MCF 10A (cell line): ENCODE results near the gene CDH1. TPM values are rescaled to one million over a fixed set of nuclear protein-coding genes. Genes with fewer than 3 reads are reported as not detected.

Experiments used
- BruUV-seq: library from RNA; stranded (reverse); fragments of 400-500 nt; replicated peaks from 2 replicates; lab custom pipeline; 2021; lab: Mats Ljungman, UMichigan
- CTCF ChIA-PET: fragments of 300-600 bp; sonication (Branson Sonifier 250); formaldehyde crosslinking; extraction: SDS; loops from one replicate; lab custom pipeline; 2021; ENCODE audit warnings: antibody characterized with exemption, inconsistent platforms; lab: Yijun Ruan, JAX
- POLR2A ChIA-PET: fragments of 300-600, 350-650 bp; sonication (Branson Sonifier 250); formaldehyde crosslinking; extraction: SDS; loops from one replicate; lab custom pipeline; 2020; ENCODE audit warnings: antibody characterized with exemption, inconsistent platforms; lab: Yijun Ruan, JAX
- DNase-seq: peaks from one replicate; pipeline ENCODE4 v3.0.0-alpha.2; 2018; ENCODE audit not compliant: unreplicated experiment
- H3K27ac Mint-ChIP-seq: one replicate; pipeline ENCODE4 v1.8.0; 2022; ENCODE audit warnings: mild to moderate bottlenecking, low read depth, mixed read lengths; ENCODE audit not compliant: unreplicated experiment
- H3K27me3 Mint-ChIP-seq: one replicate; pipeline ENCODE4 v1.8.0; 2022; ENCODE audit warnings: mixed read lengths; ENCODE audit not compliant: insufficient read depth, unreplicated experiment
- H3K36me3 Mint-ChIP-seq: one replicate; pipeline ENCODE4 v1.8.0; 2022; ENCODE audit warnings: mild to moderate bottlenecking, moderate library complexity, mixed read lengths; ENCODE audit not compliant: insufficient read depth, unreplicated experiment
- H3K4me1 Mint-ChIP-seq: one replicate; pipeline ENCODE4 v1.8.0; 2022; ENCODE audit warnings: mixed read lengths; ENCODE audit not compliant: insufficient read depth, unreplicated experiment
- H3K4me3 Mint-ChIP-seq: one replicate; pipeline ENCODE4 v1.8.0; 2022; ENCODE audit warnings: mild to moderate bottlenecking, moderate library complexity, mixed read lengths; ENCODE audit not compliant: unreplicated experiment
- H3K9me3 Mint-ChIP-seq: one replicate; pipeline ENCODE4 v1.8.0; 2022; ENCODE audit warnings: mixed read lengths; ENCODE audit not compliant: unreplicated experiment
- intact Hi-C: fragments of 100-400 bp; cut with micrococcal nuclease; formaldehyde crosslinking; loops from 2 replicates; pipeline ENCODE4 v1.14.1; 2022
- total RNA-seq: library from RNA; stranded (reverse); gene quantifications from 2 replicates; pipeline ENCODE4 v1.2.3, GENCODE V29; 2022
- TF ChIP-seq, protein P1 (sequence below): fragments of 200-600 bp; IDR thresholded peaks from one replicate; pipeline ENCODE4 v1.8.0; 2022; ENCODE audit warnings: antibody characterized with exemption, mild to moderate bottlenecking; ENCODE audit not compliant: unreplicated experiment

CDH1 gene
- total RNA-seq, 1 experiment from 2014 or later = 37.6 TPM

DNA sequence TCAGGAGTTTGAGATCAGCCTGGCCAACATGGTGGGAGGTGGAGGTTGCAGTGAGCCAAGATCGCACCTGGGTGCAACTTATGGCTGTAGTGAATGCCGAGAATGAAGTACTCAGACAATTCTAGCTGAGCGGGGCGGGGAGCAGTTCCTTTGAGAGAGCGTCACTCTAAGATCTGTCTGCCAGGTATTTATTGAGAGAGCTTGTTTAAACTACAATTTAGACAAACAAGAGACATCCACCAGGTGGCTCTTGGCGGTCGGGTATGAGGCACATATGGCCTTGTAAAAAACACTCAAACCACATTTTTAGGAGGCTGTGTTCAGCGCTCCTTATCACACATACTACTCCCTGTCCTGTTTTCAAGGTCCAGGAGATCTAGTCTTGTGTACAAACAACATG is 40.6 kb upstream of the CDH1 start:
- no peak for DNase-seq
- no TSS peak for BruUV-seq
- POLR2A ChIA-PET = interaction anchor here (0.9 to 1.4 kb wide), 2 partner anchors 11 to 105 kb away, joined by 3 to 5 read pairs; no protein-coding TSS in a partner anchor

DNA sequence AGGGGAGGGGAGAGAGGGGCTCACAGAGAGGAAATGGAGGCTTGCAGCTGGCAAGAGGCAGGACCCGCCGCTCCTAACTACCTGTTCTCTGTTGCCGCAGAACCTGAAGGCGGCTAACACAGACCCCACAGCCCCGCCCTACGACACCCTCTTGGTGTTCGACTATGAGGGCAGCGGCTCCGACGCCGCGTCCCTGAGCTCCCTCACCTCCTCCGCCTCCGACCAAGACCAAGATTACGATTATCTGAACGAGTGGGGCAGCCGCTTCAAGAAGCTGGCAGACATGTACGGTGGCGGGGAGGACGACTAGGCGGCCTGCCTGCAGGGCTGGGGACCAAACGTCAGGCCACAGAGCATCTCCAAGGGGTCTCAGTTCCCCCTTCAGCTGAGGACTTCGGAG is 39.0 kb upstream of the CDH1 start:
- peaks cover 65% of the 10 kb centered on the region for H3K36me3 Mint-ChIP-seq
- POLR2A ChIA-PET = no interaction called here
- peaks cover 6% of the 10 kb centered on the region for H3K4me1 Mint-ChIP-seq
- H3K27me3 Mint-ChIP-seq = no peaks in the 10 kb centered on the region
- H3K9me3 Mint-ChIP-seq = no peaks in the 10 kb centered on the region
- H3K27ac Mint-ChIP-seq = no peak overlapping the region
- CTCF ChIA-PET = interaction anchor here (1.4 to 4.9 kb wide), 3 partner anchors 102 to 170 kb away, joined by 4 to 18 read pairs (median 8); no protein-coding TSS in a partner anchor
- no TSS peak for BruUV-seq
- TF ChIP-seq, protein P1, sequence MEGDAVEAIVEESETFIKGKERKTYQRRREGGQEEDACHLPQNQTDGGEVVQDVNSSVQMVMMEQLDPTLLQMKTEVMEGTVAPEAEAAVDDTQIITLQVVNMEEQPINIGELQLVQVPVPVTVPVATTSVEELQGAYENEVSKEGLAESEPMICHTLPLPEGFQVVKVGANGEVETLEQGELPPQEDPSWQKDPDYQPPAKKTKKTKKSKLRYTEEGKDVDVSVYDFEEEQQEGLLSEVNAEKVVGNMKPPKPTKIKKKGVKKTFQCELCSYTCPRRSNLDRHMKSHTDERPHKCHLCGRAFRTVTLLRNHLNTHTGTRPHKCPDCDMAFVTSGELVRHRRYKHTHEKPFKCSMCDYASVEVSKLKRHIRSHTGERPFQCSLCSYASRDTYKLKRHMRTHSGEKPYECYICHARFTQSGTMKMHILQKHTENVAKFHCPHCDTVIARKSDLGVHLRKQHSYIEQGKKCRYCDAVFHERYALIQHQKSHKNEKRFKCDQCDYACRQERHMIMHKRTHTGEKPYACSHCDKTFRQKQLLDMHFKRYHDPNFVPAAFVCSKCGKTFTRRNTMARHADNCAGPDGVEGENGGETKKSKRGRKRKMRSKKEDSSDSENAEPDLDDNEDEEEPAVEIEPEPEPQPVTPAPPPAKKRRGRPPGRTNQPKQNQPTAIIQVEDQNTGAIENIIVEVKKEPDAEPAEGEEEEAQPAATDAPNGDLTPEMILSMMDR = no peak
- DNase-seq = no peak
- intact Hi-C loops = no loop called here
- H3K4me3 Mint-ChIP-seq = no peak overlapping the region

More for the DNA sequence above, 40.6 kb upstream of the CDH1 start:
- Mint-ChIP-seq H3K36me3 (peaks cover 79% of the 10 kb centered on the region), H3K4me3 (no peak overlapping the region), H3K27me3 (no peaks in the 10 kb centered on the region), H3K4me1 (peaks cover 6% of the 10 kb centered on the region), H3K27ac (no peak overlapping the region), H3K9me3 (no peaks in the 10 kb centered on the region)
- TF ChIP-seq, protein P1 = no peak
- intact Hi-C loops = no loop called here
- CTCF ChIA-PET = interaction anchor here (2.3 to 4.9 kb wide), 2 partner anchors 106 to 168 kb away, joined by 8 to 18 read pairs; no protein-coding TSS in a partner anchor

- TF ChIP-seq, protein P1 = no peak
- peak; percentile 67 for DNase-seq
- intact Hi-C loops = loop anchor here (5.0 kb wide), 1 partner anchor 63 kb away; no protein-coding TSS in a partner anchor
Measured at GRCh38 chr16:68700120-68700519, 37.0 kb upstream of the CDH1 start.

GRCh38 chr16:68700831-68701230 is 36.3 kb upstream of the CDH1 start:
- TF ChIP-seq, protein P1 = no peak
- BruUV-seq = no TSS peak
- H3K36me3 Mint-ChIP-seq = peaks cover 38% of the 10 kb centered on the region
- peaks cover 11% of the 10 kb centered on the region for H3K4me1 Mint-ChIP-seq
- POLR2A ChIA-PET = interaction anchor here (1.2 to 2.4 kb wide), 5 partner anchors 14 to 110 kb away, joined by 3 to 9 read pairs (median 3); no protein-coding TSS in a partner anchor
- CTCF ChIA-PET = interaction anchor here (0.6 to 6.3 kb wide), 7 partner anchors 8 to 111 kb away, joined by 3 to 41 read pairs (median 3); no protein-coding TSS in a partner anchor
- H3K27ac Mint-ChIP-seq = no peak overlapping the region
- intact Hi-C loops = loop anchor here (5.0 kb wide), 1 partner anchor 64 kb away; no protein-coding TSS in a partner anchor
- no peak overlapping the region for H3K4me3 Mint-ChIP-seq
- DNase-seq = no peak
- H3K9me3 Mint-ChIP-seq = no peaks in the 10 kb centered on the region
- H3K27me3 Mint-ChIP-seq = no peaks in the 10 kb centered on the region

More at GRCh38 chr16:68700120-68700519, 37.0 kb upstream of the CDH1 start:
- Mint-ChIP-seq H3K9me3 (no peaks in the 10 kb centered on the region), H3K27ac (no peak overlapping the region), H3K27me3 (no peaks in the 10 kb centered on the region), H3K4me3 (no peak overlapping the region), H3K4me1 (peaks cover 11% of the 10 kb centered on the region), H3K36me3 (peaks cover 45% of the 10 kb centered on the region)
- POLR2A ChIA-PET = interaction anchor here (0.7 to 2.4 kb wide), 9 partner anchors 13 to 109 kb away, joined by 3 to 9 read pairs (median 3); partner anchors contain the start of gene CDH3
- CTCF ChIA-PET = interaction anchor here (0.6 to 6.3 kb wide), 6 partner anchors 52 to 144 kb away, joined by 3 to 41 read pairs (median 3); no protein-coding TSS in a partner anchor
- no TSS peak for BruUV-seq
